Stimulated activated naive CD8-positive, alpha-beta T cell treated with anti-CD3 and anti-CD28 coated beads, Interleukin-15, Interleukin-2, amounts not matched to agents 100 U/mL and 50 U/mL, for 24 hours (primary cell): ENCODE results near the gene USO1.
"Not testable (repeated sequence)": the region's sequence is repeated elsewhere in the genome, so short reads cannot be mapped to it uniquely, and the experiment has no call there.

Source experiments
- ATAC-seq: fragments of 150-1000 bp; cut with Tn5 transposase; one replicate; pipeline ENCODE4 v1.10.0; 2021
- DNase-seq: peaks from one replicate; pipeline ENCODE4 v3.0.0; 2021

Gene USO1

GRCh38 chr4:75769036-75769435 is 44.7 kb downstream of the USO1 start:
- DNase-seq (no peak), ATAC-seq (no peak)

- DNase-seq (no peak), ATAC-seq (no peak)
These were observed 47.2 kb downstream of the USO1 start for GRCh38 chr4:75771607-75772006.

- ATAC-seq, result no peak
- no peak for DNase-seq
These were observed 53.2 kb downstream of the USO1 start for GRCh38 chr4:75777589-75777988.

DNA sequence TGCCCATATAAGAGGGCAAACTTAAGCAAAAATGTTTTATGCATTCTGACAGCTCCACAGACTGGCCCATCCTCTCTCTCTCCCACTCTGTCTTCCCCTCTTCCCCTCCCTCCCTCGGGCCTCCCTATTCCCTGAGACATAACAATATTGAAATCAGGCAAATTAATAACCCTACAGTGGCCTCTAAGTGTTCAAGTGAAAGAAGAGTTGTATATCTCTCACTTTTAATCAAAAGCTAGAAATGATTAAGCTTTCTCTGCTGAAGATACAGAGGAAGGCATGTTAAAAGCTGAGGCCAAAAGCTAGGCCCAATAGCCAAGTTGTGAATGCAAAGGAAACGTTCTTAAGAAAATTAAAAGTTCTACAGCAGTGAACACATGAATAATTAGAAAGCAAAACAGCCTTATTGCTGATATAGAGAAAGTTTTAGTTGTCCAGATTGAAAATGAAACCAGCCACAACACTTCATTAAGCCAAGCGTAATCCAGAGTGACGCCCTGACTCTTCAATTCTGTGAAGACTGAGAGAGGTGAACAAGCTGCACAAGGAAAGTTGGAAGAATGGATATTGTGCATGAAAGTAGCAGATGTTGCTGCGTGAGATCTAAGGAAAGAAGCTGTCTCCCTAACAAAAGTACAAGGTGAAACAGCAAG is 54.9 kb downstream of the USO1 start:
- no peak for ATAC-seq

DNA sequence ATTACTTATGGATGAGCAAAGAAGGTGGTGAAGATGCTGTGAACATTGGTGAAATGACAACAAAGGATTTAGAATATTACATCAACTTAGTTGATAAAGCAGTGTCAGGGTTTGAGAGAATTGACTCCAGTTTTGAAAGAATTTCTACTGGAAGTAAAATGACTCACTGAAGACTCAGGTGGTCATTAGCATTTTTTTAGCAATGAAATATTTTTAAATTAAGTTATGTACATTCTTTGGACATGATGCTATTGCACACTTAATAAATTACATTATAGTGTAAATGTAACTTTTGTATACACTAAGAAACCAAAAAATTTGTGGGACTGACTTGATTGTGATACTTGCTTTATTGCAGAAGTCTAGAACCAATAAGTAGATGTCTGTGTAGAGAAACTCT is 56.9 kb downstream of the USO1 start:
- DNase-seq (no peak), ATAC-seq (no peak)

More for the DNA sequence above, 54.9 kb downstream of the USO1 start:
- no peak for DNase-seq

GRCh38 chr4:75786526-75786925 is 62.1 kb downstream of the USO1 start:
- no peak for DNase-seq
- no peak for ATAC-seq

GRCh38 chr4:75786938-75787337 is 62.6 kb downstream of the USO1 start:
- no peak for DNase-seq
- no peak for ATAC-seq

DNA sequence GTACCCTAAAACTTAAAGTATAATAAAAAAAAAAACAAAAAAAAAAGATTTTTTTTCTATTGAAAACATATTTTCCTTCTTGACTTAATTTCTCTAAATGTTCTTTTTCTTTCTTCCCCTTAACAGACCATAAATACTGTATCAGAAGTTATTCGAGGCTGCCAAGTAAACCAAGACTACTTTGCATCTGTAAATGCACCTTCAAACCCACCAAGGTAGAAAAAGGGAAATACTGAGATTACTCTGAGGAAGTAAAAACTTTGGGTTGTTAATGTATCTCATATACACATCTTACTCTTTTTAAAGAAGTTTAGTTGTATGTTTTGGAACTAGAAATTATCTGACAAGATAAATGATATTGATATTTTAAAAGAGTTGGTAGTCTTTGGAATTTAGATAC is 65.6 kb downstream of the USO1 start:
- ATAC-seq, result no peak
- no peak for DNase-seq

- no peak for ATAC-seq
- no peak for DNase-seq
These were observed 76.6 kb downstream of the USO1 start for GRCh38 chr4:75800972-75801371.

GRCh38 chr4:75806035-75806434 is 81.7 kb downstream of the USO1 start:
- not testable (repeated sequence) for DNase-seq, ATAC-seq

DNA sequence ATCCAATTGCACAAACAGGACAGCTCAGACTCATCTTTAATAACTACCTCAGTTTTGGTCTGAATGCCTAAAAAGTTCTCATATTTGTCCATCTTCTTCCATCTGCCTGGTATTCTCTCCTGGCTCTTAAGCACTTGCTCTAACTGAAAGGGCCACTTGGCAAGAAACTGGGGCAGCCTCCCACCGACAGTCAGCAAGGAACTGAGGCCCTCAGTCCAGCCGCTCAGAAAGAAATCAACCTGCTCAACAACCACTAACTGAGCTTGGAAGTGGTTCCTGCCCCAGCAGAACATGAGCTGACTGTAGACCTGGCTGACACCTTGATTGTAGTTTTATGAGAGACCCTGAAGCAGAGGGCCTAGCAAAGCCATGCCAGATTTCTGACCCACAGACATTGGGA is 93.5 kb downstream of the USO1 start:
- DNase-seq (no peak), ATAC-seq (no peak)

GRCh38 chr4:75819121-75819520 is 94.7 kb downstream of the USO1 start:
- no peak for DNase-seq
- ATAC-seq, result no peak

DNA sequence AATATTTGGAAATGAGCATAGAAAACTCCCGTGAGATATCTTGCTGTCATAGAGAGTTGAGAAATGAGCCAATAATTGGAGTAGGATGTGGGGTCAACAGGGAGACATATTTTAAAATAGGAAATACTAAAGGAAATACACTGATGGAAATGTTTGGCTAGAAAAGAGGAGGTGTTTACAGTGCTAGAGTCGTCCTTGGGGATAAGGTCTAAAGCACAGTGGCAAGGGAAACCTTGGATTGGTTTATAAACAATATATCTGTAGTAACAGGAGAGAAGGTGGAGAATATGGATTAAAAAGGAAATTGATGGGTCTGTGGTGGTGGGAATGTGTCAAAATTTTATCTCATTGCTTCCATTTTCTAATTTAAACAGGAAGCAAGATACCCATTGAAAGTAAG is 95.8 kb downstream of the USO1 start:
- no peak for ATAC-seq
- DNase-seq, result no peak

DNA sequence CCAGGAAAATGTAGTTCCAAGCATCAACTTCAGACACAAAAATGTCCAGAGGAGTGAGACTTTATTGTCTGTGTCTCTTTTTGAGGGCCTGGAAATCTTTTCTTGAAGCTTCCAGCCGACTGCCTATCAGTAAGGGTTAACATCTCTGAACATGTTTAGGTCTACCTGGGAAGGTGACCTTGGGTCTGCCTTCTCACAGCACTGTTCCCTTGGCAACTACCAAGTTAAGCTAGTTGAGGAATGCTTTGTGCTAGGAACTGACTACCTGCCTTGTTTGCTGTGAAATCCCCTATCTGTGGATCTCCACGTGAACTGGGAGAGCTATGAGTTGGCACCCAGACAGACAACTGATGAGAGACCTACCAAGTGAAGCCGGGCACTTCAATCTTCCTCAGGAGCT is 96.3 kb downstream of the USO1 start:
- DNase-seq (no peak), ATAC-seq (no peak)

GRCh38 chr4:75821216-75821615 is 96.8 kb downstream of the USO1 start:
- DNase-seq, result no peak
- ATAC-seq, result no peak

- ATAC-seq (no peak), DNase-seq (no peak)
These were observed 97.6 kb downstream of the USO1 start for GRCh38 chr4:75821966-75822365.

DNA sequence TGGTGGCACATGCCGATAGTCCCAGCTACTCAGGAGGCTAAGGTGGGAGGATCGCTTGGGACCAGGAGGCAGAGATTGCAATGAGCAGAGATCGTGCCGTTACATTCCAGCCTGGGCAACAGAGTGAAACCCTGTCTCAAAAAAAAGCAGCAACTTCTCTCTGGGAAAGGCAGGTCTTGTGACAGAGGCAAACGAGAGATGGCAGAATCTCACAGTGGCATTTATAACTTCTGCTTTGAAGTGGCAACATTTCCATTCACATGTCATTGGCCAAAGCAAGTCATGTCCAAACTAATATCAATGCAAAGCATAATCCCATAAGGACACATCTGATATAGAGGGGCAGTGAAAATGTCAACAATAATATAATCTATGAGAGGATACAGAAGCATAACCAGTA is 98.0 kb downstream of the USO1 start:
- ATAC-seq, result no peak
- no peak for DNase-seq

DNA sequence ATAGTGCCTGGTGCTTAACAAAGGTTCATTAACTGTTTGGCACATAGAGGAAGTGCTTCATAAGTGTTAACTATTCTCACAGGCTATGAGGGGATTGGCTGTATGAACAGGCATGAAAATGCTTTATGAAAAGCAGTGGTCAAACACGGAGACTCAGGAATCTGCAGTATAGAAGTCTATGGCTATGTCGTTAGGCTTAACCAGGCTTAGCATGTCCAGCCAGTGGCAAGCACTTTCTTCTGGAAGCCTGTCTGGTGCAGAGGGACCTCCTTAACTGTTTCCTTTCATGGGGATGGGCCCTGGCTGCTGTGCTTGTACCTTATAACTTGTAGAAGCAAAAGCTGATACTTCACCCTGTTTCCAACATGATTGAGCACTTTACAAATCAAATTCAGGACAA is 99.4 kb downstream of the USO1 start:
- ATAC-seq (no peak), DNase-seq (no peak)

- DNase-seq (no peak), ATAC-seq (no peak)
These were observed 106.5 kb downstream of the USO1 start for GRCh38 chr4:75830906-75831305.

- DNase-seq (no peak), ATAC-seq (no peak)
These were observed 107.6 kb downstream of the USO1 start for GRCh38 chr4:75831856-75832405.

DNA sequence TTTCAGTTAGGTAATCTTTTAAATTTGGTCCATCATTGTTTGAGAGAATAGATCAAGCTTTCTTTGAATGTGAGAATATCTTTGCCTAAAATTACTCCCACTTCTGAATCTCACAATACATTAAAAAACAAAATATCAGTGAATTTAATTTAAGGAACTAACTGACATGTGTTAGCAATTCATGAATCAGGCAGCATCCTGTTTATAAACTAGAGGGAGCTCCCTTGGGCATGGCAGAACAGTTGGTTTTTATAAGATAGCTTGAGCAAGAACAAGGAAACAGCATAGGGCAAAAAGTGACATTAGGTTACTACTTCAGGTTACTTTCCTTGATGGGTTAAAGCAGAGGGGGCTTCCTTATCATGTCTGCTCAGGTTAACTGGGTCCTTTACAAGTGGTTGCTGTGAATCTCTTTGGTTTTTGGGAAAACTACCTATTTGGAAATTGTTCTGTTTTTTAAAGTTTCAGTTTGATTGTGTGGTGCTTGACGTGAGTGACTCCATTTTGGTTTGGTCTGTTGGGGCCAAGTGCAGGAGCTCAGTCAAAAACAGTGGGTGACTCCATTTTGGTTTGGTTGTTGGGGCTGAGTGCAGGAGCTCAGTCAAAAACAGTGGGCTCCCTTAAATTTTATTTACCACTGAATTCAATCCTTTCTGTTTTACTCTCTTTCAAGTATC is 109.9 kb downstream of the USO1 start:
- DNase-seq, result no peak
- no peak for ATAC-seq

DNA sequence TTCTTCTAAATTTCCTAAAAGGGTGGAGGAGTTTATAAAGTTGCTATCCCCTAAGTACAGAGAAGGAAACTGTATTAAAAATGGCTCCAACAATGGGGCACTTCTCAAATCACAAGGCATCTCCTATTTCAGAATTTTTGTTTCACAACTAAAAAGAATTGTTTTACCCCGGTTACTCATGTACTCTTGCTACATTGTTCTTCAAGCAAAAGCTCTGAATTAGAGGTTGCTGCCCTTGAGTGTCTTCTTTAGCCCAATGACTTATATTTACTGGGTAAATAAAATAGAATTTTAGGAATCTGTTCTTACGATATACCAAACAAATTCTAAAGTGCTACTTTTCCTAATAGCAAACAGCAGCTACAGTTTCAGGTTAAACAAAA is 110.4 kb downstream of the USO1 start:
- no peak for DNase-seq
- ATAC-seq, result no peak

DNA sequence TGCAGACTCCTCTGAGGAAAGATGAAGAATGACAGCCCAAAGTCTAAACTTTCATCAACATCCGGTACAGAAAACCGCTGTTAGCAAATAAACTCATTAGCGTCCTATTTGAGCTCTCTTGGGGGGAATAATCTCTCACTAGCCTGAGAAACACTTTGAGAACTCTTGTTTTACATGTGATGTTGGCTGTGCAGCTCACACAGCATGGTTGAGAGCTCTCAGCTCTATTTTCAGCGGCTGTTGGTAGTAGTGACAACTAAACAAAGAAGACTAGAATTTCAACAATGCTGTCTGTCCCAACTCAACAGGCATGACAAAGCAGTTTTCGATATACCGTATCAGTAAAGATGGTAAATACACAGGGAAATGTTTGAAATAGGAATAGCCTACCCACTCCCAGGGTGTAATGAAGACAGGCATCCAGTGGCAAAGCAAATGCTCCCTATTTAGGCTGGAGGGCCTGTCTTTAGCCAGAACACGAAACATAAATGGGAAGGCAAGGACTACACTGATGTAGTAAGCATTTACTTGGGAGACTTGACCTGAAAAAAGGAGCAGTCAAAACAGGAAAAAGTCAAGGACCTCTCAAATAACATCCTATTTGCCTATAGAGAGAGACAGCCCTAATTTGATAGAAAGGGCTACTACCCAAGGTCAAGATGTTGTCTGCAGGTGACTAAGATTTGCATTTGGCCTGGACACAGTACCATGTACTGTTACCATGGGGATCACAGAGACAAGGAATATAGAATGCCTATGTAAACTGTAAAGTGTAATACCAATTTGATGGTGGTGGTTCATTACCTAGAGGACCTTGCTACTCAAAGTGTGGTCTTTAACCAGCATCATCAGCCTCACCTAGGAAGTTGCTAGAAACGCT is 117.5 kb downstream of the USO1 start:
- DNase-seq (no peak), ATAC-seq (no peak)
